ENCODE data around the gene ILDR1.
"Not testable (repeated sequence)": the region's sequence is repeated elsewhere in the genome, so short reads cannot be mapped to it uniquely, and the experiment has no call there.

ILDR1 gene

GRCh38 chr3:121941592-121941991 is 80.5 kb downstream of the ILDR1 start:
- Histone ChIP-seq H3K4me2 (ENCODE audit: low read depth, low read length, poor library complexity, severe bottlenecking) (no peak overlapping the region), H3K27me3 (ENCODE audit: low read length) (no peaks in the 10 kb centered on the region), H2AFZ (ENCODE audit: low read depth, low read length, severe bottlenecking) (no peak overlapping the region), H3K4me3 (ENCODE audit: insufficient read depth, low read length, poor library complexity, severe bottlenecking) (no peak overlapping the region), H3K36me3 (ENCODE audit: low read length) (peaks cover 21% of the 10 kb centered on the region), H3K9me2 (replicated peaks; ENCODE audit: insufficient read depth, low read length) (no peaks in the 10 kb centered on the region), H4K20me1 (ENCODE audit: low read depth, low read length) (no peaks in the 10 kb centered on the region), H3F3A (ENCODE audit: insufficient read depth) (no peaks in the 10 kb centered on the region), H3K79me2 (ENCODE audit: insufficient read depth, low read length) (no peaks in the 10 kb centered on the region), H3K27ac (ENCODE audit: low read depth, low read length) (no peak overlapping the region), H3K9ac (ENCODE audit: low read length) (no peak overlapping the region), H3K9me3 (ENCODE audit: insufficient read depth, low read length) (no peaks in the 10 kb centered on the region)
- TF ChIP-seq, protein P1, sequence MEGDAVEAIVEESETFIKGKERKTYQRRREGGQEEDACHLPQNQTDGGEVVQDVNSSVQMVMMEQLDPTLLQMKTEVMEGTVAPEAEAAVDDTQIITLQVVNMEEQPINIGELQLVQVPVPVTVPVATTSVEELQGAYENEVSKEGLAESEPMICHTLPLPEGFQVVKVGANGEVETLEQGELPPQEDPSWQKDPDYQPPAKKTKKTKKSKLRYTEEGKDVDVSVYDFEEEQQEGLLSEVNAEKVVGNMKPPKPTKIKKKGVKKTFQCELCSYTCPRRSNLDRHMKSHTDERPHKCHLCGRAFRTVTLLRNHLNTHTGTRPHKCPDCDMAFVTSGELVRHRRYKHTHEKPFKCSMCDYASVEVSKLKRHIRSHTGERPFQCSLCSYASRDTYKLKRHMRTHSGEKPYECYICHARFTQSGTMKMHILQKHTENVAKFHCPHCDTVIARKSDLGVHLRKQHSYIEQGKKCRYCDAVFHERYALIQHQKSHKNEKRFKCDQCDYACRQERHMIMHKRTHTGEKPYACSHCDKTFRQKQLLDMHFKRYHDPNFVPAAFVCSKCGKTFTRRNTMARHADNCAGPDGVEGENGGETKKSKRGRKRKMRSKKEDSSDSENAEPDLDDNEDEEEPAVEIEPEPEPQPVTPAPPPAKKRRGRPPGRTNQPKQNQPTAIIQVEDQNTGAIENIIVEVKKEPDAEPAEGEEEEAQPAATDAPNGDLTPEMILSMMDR (IDR thresholded peaks at IDR 0.05; ENCODE audit: insufficient read depth, low read length, poor library complexity, severe bottlenecking): no peak
- TF ChIP-seq EZH2phosphoT487 (conservative IDR thresholded peaks at IDR 0.05; ENCODE audit: low read length): no peak

GRCh38 chr3:121938141-121938855 is 83.7 kb downstream of the ILDR1 start:
- not testable (repeated sequence) for H4K20me1 ChIP-seq (ENCODE audit: low read depth, low read length); H3F3A ChIP-seq (ENCODE audit: insufficient read depth); H3K9me3 ChIP-seq (ENCODE audit: insufficient read depth, low read length); H3K9ac ChIP-seq (ENCODE audit: low read length); H3K79me2 ChIP-seq (ENCODE audit: insufficient read depth, low read length); H3K4me2 ChIP-seq (ENCODE audit: low read depth, low read length, poor library complexity, severe bottlenecking); H2AFZ ChIP-seq (ENCODE audit: low read depth, low read length, severe bottlenecking); H3K27me3 ChIP-seq (ENCODE audit: low read length); H3K4me3 ChIP-seq (ENCODE audit: insufficient read depth, low read length, poor library complexity, severe bottlenecking); H3K27ac ChIP-seq (ENCODE audit: low read depth, low read length); H3K9me2 ChIP-seq (replicated peaks; ENCODE audit: insufficient read depth, low read length)
- H3K36me3 ChIP-seq (ENCODE audit: low read length): peaks cover 13% of the 10 kb centered on the region
